NOMO-1 treated with dmso at 0.1 percent for 144 hours (cell line): ENCODE results near the gene UQCC3.
A peak's percentile ranks its signal among the peaks of the same experiment; 100 is the strongest.
"Not testable (repeated sequence)": the region's sequence is repeated elsewhere in the genome, so short reads cannot be mapped to it uniquely, and the experiment has no call there.

Experiments
- DNase-seq: peaks from one replicate; lab custom pipeline; 2025; ENCODE audit not compliant: unreplicated experiment; lab: John Stamatoyannopoulos, UW

Gene UQCC3

DNA sequence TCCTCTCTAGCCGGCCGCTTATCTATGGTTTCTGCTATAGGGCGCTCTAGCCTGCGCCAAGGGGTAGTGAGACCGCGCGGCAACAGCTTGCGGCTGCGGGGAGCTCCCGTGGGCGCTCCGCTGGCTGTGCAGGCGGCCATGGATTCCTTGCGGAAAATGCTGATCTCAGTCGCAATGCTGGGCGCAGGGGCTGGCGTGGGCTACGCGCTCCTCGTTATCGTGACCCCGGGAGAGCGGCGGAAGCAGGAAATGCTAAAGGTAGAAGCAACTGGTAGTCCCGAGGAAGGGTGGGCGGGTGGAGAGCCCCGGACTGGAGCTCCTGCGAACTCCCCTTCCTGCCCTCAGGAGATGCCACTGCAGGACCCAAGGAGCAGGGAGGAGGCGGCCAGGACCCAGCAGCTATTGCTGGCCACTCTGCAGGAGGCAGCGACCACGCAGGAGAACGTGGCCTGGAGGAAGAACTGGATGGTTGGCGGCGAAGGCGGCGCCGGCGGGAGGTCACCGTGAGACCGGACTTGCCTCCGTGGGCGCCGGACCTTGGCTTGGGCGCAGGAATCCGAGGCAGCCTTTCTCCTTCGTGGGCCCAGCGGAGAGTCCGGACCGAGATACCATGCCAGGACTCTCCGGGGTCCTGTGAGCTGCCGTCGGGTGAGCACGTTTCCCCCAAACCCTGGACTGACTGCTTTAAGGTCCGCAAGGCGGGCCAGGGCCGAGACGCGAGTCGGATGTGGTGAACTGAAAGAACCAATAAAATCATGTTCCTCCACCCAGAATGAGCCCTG lies at the start of gene UQCC3, which contains the start of gene LBHD1:
Gene UQCC3, plus strand, starts transcription at position 66 of the 782 bp plus-strand sequence. Its CDS starts 73 bp downstream, at position 139.
Gene LBHD1, minus strand, starts transcription at position 660 of the 782 bp plus-strand sequence. CDS start 2,236 bp downstream, outside the sequence.
- peak; percentile 92 for DNase-seq

DNA sequence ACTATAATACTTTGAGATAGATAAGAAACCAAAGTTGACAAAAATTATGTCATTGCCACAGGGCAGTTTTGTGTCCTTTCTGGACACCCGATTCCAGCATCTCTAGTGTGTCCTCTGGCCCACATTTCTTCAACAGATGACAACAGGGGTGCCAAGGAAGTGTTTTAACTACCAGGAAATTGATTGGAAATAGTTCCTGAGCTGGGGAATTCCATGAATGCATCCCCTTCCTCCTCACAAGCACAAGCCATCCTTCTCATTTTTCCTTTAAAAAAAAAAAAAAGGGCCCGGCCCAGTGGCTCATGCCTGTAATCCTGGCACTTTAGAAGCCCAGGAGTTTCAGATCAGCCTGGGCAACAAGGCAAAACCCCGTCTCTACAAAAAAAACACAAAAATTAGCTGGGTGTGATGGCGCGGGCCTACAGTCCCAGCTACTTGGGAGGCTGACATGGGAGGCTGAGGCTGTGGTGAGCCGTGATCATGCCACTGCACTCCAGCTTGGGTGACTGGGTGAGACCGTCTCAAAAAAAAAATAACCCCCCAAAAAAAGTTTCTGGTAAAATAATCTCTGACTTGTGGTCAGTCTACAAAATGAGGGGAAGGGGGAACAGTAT lies 48.9 kb upstream of the UQCC3 start:
- no peak for DNase-seq

DNA sequence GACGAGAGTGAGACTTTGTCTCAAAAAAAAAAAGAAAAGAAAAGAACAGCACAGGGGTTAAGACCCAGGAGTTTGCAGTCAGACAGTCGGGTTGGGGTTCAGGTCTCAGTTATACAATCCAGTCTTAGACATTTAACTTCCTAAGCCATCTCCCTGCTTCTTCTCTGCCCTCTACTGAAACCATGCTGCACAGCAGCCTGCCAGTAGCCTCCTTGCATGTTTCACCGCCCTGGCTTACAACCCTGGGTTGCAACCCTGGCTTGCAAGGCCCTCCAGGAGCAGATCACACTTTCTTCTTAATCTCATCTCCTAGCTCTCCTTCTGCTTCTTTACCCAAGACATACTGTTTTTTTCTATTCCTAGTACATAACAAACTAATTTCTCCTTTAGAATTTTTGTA lies 43.8 kb upstream of the UQCC3 start:
- DNase-seq, result no peak

GRCh38 chr11:62632492-62632891 lies 39.0 kb upstream of the UQCC3 start:
- DNase-seq, result no peak

DNA sequence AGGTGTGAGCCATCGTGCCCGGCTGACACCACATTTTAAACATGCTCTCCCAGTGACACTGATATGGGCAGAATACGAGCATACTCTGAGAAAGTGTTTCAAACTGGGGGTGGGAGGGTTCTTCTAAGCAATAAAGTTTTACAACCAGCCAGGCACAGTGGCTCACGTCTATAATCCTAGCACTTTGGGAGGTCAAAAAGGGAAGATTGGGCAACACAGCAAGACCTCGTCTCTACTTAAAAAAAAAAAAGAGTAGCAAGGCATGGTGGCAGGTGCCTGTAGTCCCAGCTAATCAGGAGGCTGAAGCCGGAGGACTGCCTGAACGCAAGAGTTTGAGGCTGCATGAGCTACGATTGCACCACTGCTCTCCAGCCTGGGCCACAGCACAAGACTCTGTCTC lies 27.3 kb upstream of the UQCC3 start:
- DNase-seq, result no peak

GRCh38 chr11:62645671-62645945 lies 25.9 kb upstream of the UQCC3 start:
- no peak for DNase-seq

- DNase-seq, result peak; percentile 99
Measured at GRCh38 chr11:62645946-62646824, 25.3 kb upstream of the UQCC3 start, which contains the start of gene GANAB. Gene GANAB (minus strand): TSS chr11:62646613. CDS start chr11:62646599, 14 bp downstream.

DNA sequence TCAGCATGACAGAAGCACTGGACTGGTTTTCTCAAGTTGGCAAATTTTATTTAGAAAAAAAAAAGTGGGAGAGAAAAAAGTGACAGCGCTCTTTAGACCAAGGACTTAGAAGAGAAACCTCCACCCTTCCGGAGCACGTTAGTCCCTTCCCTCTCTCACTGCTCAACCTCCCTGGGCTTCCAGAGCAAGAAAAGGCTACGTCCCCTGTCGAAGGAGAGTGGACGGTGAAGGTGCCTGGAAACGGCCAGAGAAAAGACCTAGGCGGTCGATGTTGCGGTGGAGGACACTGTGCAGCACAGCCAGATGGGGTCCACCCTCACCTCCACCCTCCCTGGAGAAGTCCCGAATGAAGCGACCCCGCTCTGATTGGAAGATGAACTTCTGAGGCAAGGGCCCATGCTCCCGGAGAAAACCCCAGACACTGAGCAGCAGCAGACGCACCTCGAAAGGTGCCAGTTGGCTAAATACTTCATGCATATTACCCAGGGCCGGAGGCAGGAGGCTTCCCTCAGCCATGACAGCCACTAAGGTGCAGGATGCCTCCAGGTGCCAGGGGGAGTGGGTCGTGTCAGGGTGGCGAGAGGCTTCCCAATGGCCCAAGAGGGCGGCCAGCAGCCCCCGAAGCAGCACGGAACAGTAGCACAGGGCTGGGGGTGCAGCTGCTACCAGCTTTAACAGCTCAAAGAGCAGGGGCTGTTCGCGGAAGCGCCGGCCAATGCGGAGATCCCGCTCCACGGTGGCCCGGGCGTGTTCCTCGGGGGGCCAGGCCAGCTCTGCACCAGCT lies 24.5 kb upstream of the UQCC3 start:
- no peak for DNase-seq

DNA sequence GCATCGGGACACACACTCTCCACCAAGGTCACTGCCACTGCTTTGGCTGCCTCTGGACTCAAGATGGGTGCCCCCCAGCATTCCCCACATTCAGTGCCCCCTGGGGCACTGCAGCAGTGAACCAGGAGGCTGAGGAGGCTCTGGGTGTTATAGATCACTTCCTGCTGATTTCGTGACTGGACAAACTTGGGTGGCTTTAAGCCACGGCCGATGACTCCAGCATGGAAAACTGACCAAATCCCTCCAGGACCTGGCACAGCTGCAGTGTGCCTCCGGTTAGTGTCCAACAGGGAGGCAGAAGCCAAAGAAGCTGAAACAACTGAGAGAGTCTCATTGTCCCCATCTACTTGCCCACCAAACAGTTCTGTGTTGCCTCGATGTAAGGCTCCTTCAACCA lies 23.9 kb upstream of the UQCC3 start:
- no peak for DNase-seq

DNA sequence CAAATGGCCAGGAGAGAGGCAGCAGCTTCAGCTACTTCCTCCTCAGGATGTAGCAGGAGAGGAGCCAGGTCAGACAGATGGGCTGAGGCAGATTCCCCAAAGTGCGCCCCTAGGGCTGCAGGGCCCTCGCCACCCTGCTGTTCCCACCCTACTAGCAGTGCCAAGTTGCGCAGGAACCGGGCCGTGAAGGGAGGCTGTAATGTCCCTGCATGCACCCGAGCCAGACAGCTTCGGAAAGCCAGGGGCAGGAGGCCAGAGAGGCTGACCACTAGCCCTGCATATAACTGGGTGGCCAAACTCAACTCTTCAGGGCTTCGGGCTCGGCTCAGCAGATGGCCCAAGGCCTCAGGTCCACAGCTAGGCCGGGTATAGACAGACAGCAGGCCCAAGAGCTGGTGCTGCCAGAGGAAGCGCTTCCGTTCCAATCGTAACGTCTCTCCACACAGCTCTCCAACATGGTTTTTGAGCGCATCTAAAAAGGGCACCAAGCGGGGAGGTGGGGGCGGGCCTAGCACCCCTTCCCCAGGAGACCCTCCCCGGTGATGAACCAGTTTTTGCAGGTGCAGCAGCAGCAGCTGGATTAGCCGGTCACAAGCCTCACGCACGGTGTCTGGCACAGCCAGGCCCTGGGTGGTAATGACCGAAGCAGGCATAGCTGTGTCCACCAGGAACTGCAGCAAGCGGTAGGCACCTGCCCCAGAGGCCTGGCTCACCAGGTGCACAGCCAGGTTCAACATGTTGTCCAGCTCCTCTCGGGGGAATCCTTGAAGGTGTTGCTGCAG lies 23.1 kb upstream of the UQCC3 start:
- no peak for DNase-seq

GRCh38 chr11:62648967-62649364 lies 22.5 kb upstream of the UQCC3 start:
- no peak for DNase-seq

- DNase-seq, result no peak
Measured at GRCh38 chr11:62649486-62649885, 22.0 kb upstream of the UQCC3 start.

DNA sequence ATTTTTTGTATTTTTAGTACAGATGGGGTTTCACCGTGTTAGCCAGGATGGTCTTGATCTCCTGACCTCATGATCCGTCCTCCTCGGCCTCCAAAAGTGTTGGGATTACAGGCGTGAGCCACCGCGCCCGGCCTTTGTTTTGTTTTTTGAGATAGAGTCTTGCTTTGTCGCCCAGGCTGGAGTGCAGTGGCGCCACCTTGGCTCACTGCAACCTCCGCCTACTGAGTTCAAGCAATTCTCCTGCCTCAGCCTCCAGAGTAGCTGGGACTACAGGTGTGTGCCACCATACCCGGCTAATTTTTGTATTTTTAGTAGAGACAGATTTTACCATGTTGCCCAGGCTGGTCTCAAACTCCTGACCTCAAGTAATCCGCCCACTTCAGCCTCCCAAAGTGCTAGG lies 21.2 kb upstream of the UQCC3 start:
- not testable (repeated sequence) for DNase-seq

DNA sequence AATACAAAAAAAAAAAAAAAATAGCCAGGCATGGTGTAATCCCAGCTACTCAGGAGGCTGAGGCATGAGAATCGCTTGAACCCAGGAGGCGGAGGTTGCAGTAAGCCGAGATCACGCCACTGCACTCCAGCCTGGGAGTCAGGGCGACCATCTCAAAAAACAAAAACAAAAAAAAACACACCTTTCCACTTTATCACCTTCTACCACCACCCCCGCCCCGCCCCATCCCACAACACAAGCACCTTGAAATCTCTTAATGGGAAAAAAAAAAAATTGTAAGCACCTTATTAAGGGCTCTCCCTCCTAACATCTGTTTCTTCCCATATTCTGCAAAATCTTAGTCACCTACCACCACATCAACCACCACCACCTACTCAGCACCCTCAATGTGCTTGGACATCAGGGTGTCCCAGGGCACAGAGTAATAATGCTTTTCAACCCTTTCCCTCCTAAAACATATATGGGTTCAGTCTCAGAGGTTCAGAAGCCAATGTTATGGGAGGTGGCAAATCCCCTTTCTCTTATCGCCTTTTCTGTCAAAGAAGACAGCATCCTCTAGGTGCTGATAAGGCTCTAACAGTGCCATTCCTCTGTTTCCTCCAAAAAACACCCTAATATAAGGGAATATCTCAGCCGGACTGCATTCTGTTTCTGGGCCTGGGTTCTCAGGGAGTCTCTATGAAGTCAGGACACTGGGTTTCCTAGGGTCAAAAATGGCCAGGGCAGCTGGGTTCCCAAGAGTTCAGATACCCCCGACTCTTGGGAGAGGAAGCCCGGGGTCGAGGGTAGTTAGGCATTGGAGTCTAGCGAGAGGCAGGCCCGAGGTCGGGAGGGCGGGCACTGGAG lies 19.1 kb upstream of the UQCC3 start:
- DNase-seq, result no peak

DNA sequence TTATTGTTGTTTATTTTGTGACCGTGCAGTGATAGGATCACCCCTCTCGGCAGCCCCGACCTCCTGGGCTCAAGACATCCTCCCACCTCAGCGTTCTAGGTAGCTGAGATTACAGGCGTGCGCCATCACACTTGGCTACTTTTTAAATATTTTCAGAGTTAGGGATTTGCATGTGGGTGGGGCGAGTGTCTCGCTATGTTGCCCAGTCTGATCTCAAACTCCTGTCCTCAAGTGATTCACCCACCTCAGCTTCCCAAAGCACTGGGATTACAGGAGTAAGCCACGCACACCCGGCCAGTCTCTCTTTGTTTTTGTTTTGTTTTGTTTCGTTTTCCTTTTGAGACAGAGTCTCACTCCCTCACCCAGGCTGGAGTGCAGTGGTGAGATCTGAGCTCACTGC lies 17.2 kb upstream of the UQCC3 start:
- DNase-seq, result no peak

- DNase-seq, result peak; percentile 7
Measured at GRCh38 chr11:62656796-62657429, 14.6 kb upstream of the UQCC3 start.

GRCh38 chr11:62664405-62665074 lies 6.9 kb upstream of the UQCC3 start:
- peak; percentile 72 for DNase-seq

DNA sequence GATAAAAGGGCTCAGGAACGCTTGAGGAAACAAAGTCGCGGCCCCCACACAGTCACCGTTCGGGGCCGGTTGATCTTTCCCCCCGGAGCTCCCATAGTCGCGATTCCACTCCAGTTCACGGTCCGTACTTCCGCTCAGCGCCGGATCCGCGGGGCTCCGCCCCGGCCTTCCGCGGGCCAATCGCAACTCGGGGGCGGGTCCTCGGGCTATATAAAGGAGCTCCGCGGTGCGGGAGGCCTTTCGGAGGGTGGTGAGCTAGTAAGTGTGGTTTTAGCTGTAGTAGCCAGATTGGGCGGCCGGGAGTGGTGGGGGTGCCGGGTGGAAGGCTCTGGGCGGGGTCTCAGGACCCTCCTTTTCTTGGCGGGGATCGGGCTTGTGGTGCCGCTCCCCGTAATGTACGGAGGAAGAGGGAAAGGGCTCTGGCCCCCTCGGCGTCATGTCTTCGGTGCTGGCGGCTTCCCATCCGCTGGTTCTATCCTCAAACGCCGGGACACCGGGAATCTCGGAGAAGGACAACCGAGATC lies 6.3 kb upstream of the UQCC3 start, which contains the start of the genes C11orf98 and CSKMT:
Gene C11orf98, minus strand, starts transcription at position 136 of the 524 bp plus-strand sequence. Its CDS starts 41 bp downstream, at position 95.
Gene CSKMT, plus strand, starts transcription at position 238 of the 524 bp plus-strand sequence. CDS start 568 bp downstream, outside the sequence.
- peak; percentile 89 for DNase-seq
